Posterior cingulate gyrus (tissue), 11 donors: ENCODE measurements around the gene TTC12.

ENCODE experiments used
- DNase-seq, 10 donors: peaks; one replicate each; pipeline versions ENCODE4 v3.0.0 to v3.0.0-alpha.2; 2020 to 2021; ENCODE audit warnings: mixed read lengths in 3 of 10
- intact Hi-C: fragments of 100-400 bp; cut with DNase I; formaldehyde crosslinking; loops from one replicate; pipeline ENCODE4 v1.15.1; 2023

TTC12 gene

DNA sequence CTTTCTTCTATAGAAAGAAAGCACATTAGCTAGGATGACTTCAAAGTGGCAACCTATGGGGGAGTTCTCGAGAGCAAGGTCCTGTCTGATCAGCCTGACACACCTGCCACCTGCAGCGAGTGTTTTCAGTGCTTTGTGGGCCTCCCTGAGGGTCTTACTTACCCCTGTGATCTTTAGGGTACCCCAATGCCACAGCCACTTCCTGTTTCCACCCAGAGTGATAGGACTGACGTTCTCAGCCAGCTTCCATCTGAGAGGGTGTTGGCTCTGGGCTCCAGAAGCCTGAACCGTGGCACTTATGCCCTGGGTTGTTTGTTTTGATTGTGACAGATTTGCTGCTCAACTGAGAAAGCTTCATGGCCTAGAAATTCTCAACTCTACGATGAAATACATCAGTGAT lies 51.5 kb downstream of the TTC12 start:
- intact Hi-C loops, result no loop called here
- DNase-seq, result no peak

DNA sequence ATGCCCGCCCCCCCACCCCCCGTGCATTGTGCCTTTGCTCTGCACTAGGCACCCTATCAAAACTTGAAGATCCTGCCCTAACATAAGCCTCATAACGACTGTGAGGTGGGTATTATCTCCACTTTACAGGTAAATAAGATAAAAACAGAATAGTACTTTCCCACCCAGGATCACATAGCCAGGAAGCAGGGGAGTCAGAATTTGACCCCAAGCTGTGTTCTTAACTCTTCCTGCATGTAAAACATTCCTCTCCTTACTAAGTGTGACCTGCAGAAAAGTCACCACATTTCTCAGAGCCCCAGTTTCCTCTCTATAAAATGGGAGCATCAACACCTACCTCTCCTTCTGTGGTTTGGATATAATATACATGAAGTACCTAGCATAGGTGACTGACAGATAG lies 55.0 kb downstream of the TTC12 start:
- intact Hi-C loops, result no loop called here
- no peak for DNase-seq

DNA sequence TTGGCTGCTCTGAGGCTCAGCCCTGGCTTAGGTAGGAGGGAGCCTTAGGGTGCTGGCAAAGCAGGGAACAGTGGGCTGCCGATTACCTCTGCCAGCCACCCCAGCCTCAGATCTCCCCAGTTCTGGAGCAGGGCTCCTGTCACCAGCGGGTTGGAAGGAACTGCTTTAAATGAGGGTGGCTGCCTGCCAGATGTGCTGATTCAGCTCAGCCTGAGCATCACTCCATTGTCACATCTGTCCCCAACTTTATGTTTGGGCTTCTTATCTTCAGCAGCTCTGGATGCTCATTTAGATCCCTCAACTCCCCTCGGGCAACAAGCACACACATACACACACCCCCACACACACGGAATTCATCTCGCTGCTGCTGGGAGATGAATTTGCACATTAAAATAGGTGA lies 56.3 kb downstream of the TTC12 start:
- intact Hi-C loops, result loop anchor here (10.0 kb wide), 1 partner anchor 164 kb away; no protein-coding TSS in a partner anchor
- DNase-seq, result peak in 5 of 10 donors; percentile 21 to 82 (median 44)

DNA sequence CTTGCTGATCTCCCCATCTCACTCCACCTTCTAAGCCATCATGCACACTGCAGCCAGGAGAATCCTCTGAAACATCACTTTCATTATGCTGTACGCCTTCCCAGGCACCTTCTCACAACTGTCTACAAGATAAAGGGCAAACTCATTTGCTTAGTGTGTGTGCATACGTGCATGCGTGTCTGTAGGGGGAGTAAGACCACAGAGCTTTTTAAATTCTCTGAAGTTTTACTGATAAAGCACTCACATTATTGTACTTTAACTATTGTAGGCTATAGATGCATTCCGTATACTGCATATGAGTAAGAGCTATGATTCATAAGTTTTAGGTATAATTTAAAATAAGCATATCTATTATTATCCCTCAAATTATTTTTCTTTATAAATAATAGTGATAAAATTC lies 57.9 kb downstream of the TTC12 start:
- intact Hi-C loops, result loop anchor here (10.0 kb wide), 1 partner anchor 162 kb away; no protein-coding TSS in a partner anchor
- DNase-seq, result no peak

DNA sequence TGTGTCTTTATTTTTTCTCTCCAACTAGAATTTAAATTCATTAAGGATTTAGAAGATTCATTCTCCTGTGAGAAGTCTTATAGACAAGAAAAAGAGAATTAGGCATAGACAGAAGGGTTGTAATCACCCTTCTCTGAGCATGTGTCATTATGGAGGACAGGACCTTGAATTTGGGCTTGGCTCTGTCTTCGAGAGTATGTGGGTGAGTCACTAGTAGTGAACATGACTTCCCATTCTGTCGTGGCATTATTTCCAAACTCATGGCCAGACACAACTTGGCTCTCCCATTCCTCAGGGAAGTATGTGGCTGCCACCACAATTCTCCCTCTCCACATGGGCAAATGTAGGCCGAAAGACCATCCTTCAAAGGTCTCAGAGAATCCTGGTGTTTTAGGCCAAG lies 58.9 kb downstream of the TTC12 start:
- intact Hi-C loops, result loop anchor here (10.0 kb wide), 1 partner anchor 161 kb away; no protein-coding TSS in a partner anchor
- DNase-seq, result no peak

DNA sequence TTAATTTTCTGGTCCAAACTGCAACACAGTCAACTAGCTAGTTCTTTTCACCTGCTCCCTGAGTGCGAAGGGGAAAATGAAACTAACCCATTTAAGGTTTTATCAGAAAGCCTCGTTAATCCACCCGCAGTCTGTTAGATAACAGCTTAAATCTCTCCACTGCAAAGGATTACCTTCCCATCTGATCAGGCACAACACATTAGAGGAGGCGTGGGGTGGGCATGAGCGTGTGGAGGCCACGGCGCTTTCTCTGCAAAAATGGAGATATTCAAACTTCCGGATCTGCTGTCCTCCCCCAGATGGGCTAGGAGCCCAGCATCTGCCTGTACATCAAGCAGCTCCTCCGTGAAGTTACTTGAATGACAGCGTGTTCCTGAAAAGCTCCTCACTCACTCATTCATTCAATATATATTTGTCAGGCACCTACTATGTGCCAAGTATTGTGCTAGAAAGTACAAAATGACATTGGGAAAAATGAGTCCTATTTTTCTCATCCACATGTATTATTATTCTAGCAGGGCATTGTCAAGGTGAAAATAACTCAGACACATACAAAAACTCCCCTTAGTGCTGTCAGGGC lies 59.7 kb downstream of the TTC12 start:
- intact Hi-C loops, result loop anchor here (10.0 kb wide), 1 partner anchor 161 kb away; no protein-coding TSS in a partner anchor
- DNase-seq, result no peak

DNA sequence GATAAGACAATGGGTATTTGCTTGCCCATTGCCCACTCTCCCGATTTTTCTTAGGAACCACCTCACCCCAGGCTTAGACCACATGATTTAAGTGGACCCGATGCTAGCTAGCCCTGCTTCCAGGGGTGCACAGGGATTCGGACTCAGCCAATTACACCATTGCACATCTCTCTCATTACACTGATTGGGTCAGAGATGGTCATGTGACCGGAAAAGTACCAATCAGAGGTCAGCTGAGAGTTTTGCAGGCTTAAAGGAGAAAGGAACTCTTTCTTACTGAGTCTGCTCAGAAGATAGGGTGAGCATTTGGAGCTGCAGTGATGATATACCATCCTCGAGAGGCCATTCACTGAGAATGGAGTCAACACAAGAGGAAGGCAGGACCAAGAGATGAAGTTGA lies 61.0 kb downstream of the TTC12 start:
- intact Hi-C loops, result loop anchor here (10.0 kb wide), 1 partner anchor 159 kb away; no protein-coding TSS in a partner anchor
- DNase-seq, result no peak

DNA sequence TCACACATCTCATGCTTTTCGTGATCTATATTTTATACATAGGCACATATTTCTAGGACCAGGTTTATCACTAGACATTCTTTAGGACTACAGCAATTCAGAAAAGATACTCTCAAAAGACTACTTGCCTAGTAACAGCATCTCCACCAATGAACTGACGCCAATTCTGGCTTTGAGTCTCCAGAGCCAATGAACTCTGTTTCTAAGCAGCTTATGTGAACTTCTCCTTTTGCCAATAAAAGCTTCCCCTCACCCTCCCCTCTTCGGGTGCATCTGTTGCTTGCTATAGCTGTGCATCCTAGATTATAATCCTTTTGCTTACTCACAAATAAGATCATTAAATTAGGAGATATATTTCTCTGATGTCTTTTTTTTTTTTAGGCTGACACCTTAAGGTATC lies 61.8 kb downstream of the TTC12 start:
- DNase-seq, result no peak
- intact Hi-C loops, result loop anchor here (10.0 kb wide), 1 partner anchor 159 kb away; no protein-coding TSS in a partner anchor

DNA sequence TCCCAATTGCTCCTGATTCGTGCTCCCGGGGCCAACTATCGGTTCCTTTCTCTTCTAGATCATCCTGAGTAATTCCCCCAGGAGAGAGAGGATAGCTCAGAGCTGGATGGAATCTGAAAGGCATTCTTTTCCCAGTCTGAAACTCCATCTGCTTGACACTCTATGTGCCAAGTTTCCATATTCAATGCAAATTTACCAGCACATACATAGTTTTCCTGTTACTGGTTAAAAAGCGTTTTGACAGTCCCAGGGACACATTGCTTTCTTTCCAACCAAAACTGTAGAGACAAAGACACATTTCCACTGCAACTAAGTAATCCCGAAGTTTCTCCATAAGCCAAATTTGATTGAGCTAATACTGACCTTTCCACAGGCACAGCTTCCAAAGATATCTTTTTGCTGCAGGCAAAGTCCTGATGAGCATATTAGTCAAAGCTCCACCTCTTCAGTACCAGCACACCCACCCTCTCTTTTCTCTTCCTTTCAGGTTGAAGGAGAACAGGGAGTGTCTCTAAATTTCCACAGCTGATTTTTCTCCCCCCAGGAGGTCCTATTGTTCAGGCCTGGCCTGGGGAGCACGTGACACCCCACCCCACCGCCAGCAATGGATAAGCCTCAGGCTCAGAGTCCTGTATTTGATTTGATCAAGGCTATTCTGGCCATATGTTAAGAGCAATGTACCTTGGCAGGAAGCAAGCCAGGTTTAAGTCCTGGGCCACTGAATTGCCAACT lies 63.5 kb downstream of the TTC12 start:
- DNase-seq, result no peak
- intact Hi-C loops, result loop anchor here (10.0 kb wide), 1 partner anchor 157 kb away; no protein-coding TSS in a partner anchor

DNA sequence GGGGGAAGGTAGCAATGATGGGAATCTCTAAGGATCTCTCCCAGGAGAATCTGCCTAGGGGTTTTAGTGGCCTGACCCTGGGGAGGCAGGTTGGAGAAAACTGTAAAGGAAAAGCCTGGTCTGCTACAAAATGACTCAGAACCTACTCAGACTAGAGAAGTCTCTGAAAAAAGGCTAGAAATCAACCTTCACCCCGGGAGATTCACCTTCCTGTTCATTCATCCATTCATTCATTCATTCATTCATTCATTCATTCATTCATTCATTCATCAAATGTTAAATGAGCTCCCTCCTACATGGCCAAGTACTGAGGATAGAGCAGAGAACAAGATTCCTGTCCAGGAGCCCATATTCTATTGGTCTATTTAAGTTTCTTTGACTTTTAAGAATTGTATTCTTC lies 64.3 kb downstream of the TTC12 start:
- DNase-seq, result no peak
- intact Hi-C loops, result loop anchor here (10.0 kb wide), 1 partner anchor 156 kb away; no protein-coding TSS in a partner anchor

DNA sequence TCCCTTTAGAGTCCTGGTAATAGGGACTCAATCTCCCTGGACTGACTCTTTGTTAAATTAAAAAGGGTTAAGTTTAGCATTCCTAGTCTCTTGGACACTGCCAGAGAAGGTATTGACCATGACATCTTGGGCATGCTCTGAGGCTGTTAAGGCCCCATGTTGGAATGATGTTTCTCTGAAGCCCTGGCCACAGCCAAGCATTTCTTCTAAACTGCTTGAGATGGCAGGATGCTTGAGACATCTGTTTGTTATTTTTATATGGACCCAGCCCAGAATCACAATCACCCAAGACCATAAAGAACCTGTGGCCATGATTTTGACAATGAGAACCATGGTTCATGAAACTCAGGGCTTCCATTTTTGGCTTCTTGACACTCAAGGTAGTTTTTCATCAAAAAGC lies 67.7 kb downstream of the TTC12 start:
- DNase-seq, result no peak
- intact Hi-C loops, result no loop called here

DNA sequence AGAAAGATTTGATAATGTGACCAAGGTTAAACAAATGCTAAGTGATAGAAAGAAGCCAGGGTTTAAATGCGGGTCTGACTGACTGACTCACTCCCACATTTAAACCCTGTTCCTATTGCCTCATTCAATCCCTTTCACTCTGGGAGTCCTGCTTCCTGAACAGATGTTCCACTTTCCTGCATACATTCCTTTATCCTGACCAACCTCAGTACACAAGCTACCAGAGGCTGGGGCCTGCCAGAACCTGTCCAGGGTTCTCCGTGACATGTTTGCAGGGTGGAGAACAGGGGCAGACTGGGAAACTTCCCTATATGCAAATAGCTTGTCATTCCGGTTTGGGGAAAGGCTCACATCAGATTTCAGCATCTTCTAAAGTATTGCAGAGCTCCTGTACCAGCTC lies 70.2 kb downstream of the TTC12 start:
- intact Hi-C loops, result no loop called here
- DNase-seq, result no peak

DNA sequence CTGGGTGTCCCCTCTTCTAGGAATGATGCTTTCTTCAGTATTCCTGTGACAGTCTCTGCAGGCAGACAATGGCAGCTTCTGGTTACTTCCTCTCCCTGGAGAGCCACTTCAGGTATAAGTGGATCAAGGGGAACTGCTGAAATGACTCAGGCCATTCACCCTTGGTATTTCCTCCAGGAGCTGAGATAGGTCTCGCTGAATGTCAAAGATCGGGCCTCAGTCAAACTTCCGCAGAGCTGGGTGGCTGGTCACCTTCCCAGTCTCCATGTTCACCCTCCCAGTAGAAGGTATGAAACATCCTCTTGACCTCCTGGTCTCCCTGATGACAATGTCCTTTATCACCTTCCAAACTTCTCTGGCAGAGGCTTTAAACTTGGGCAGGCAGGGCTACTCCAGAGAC lies 71.4 kb downstream of the TTC12 start:
- intact Hi-C loops, result no loop called here
- no peak for DNase-seq

DNA sequence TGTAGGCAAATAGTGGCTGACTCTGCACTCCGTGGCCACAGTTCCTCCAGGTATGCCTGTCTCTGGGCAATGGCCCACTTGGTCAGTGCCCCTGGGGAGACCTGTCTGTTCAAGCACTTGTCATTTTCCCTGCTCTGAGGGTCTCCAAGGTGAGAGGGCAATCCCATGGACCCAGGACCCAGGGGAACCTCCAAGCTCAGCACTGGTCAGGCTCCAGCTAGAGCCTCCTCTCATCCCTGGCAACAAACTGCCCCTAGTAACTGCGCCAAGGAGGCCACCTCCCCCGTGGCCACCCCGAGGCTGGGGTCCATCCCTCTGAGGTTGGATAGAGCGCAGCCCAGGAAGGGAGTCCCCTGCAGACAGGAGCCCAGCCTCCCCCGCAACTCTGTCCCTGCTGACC lies 72.5 kb downstream of the TTC12 start:
- intact Hi-C loops, result no loop called here

DNA sequence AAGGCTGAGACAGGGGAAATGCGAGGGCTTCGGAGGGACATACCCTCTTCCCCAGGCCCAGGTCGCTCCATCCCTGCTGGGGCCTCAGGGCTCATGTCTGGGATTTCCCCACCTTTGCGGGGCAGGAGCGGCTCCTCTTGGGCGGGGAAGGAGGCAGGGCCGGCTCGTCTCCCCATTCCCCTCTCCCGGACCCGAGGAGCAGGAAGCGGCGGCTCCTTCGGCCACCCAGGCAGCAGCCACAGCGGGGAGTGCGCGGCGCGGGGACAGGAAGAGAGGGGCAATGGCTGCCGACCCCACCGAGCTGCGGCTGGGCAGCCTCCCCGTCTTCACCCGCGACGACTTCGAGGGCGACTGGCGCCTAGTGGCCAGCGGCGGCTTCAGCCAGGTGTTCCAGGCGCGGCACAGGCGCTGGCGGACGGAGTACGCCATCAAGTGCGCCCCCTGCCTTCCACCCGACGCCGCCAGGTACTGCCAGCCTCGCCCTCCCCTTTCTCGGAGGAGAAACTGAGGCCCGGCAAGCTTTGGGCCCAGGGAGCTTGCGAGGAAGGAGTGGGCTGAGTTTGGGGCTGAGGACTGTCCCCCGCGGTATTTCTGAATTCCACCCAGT lies 73.3 kb downstream of the TTC12 start, which contains the start of gene ANKK1:
Gene ANKK1 (plus strand): TSS at position 175 of the 607 bp plus-strand sequence. CDS start 106 bp downstream, at position 281.
- intact Hi-C loops, result no loop called here
- DNase-seq, result peak in 1 of 10 donors; percentile 56

More for the DNA sequence above, 72.5 kb downstream of the TTC12 start:
- DNase-seq, result peak in 2 of 10 donors; percentile 48 to 49

DNA sequence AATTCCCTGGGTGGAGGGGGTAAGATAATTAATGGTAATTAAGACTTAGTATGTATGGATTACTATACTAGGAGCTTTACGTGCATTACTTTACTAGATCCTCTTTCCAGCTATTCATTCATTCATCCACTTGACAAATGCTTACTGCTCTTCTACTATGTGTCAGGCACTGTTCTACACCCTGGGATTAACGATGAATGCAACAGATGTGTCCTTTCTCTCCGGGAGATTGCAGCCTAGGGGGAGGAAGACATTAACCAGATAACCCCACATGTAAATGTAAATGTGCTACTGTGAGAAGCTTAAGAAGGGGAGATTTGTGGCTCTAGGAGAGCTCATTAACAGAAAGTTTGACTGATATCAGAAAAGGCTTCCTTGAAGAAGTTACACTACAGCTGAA lies 74.9 kb downstream of the TTC12 start:
- intact Hi-C loops, result no loop called here
- DNase-seq, result no peak

DNA sequence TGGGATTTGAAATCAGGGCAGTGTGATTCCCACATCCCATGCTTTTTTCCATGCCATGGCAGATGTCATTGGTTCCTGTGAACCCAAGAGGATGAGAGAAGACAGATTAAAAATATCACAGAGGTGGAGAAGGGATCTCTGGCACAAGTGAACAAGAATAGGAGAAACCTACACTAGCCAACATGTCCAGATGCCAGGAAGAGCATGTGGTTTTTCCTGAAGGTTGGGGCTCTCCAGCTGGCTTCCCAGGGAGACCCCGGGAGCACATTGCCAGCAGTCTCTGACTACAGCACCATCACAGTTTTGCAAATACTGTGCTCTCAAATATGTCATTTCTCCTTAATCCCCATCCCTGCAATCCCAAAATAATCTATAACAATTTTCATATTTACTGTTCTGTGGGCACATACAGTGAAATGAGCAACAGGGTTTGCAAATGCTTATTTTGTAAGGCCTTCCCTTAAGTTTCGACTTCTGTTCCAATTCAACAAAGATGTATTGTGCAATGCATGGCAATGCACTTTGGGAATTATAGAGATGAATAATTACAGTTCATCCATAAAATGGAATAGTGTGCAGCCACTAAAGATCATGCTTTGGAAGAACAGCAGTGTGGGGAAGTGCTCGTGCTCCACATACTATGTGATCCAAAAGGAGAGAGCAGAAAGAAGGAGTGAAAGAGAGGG lies 78.0 kb downstream of the TTC12 start:
- DNase-seq, result no peak
- intact Hi-C loops, result no loop called here

DNA sequence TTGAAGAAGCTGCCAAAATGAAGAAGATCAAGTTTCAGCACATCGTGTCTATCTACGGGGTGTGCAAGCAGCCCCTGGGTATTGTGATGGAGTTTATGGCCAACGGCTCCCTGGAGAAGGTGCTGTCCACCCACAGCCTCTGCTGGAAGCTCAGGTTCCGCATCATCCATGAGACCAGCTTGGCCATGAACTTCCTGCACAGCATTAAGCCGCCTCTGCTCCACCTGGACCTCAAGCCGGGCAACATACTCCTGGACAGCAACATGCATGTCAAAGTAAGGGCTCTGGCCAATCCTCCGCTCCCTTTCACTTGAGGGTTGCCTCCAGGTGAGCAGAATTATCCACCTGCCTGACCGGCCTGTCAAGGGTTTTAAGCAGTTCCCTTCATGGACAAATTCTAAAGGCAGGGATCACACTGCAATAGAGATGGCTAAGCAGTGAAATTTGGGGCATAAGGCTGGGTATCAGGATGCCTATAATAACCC lies 79.2 kb downstream of the TTC12 start:
- intact Hi-C loops, result no loop called here
- DNase-seq, result peak in 1 of 10 donors; percentile 59

DNA sequence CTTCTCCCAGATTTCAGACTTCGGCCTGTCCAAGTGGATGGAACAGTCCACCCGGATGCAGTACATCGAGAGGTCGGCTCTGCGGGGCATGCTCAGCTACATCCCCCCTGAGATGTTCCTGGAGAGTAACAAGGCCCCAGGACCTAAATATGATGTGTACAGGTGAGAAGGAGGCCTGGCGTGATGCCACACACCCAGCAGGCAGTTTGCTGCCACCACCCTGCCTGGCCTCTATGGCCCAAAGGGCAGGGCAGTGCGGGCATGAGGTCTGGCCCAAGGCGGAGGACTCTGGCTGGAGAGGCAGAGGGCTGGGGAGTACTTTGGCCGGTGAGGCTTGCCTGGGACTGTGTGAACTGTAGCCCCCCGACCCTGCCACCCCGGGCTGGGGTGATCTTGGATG lies 80.5 kb downstream of the TTC12 start:
- intact Hi-C loops, result no loop called here
- DNase-seq, result peak in 1 of 10 donors; percentile 69

DNA sequence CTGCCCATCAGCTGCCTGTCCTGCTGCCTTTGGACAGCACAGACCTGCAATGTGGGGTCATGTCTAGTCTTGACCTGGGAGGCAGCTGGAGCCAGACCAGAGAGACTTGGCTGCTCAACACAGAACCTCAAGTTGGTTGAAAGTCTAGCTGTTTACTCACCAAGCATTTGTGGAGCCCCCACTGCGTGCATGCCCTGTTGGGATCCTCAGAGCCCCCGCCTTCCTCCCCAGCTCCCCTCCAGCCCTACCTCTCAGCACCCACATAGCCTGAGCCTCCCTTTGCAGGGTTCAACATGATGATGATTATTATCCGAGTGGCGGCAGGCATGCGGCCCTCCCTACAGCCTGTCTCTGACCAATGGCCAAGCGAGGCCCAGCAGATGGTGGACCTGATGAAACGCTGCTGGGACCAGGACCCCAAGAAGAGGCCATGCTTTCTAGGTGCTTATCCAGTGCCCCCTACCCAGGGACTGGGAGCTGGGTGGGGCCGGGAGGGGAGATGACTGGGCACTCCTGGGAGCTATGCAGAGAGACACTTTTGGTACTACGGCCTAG lies 81.5 kb downstream of the TTC12 start:
- intact Hi-C loops, result no loop called here
- no peak for DNase-seq
